Putamen (tissue), 1 donor: Measurements from ENCODE around the gene RHOU.

Experiments
- DNase-seq: peaks from one replicate; pipeline ENCODE4 v3.0.0-alpha.2; 2016; ENCODE audit warnings: low spot score

The RHOU gene

GRCh38 chr1:228737601-228738041, 2.3 kb downstream of the RHOU start:
- DNase-seq = no peak

GRCh38 chr1:228739826-228740225, 4.5 kb downstream of the RHOU start:
- DNase-seq = no peak

- no peak for DNase-seq
These were observed 5.5 kb downstream of the RHOU start for GRCh38 chr1:228740543-228741317.

- no peak for DNase-seq
These were observed 7.1 kb downstream of the RHOU start for GRCh38 chr1:228742281-228742860.

GRCh38 chr1:228743405-228743804, 8.1 kb downstream of the RHOU start:
- no peak for DNase-seq

GRCh38 chr1:228744356-228744755, 9.1 kb downstream of the RHOU start:
- no peak for DNase-seq

GRCh38 chr1:228744918-228745317, 9.6 kb downstream of the RHOU start:
- no peak for DNase-seq

GRCh38 chr1:228745497-228745896, 10.2 kb downstream of the RHOU start:
- no peak for DNase-seq

GRCh38 chr1:228747301-228747935, 12.1 kb downstream of the RHOU start:
- DNase-seq = no peak

- DNase-seq = no peak
These were observed 12.8 kb downstream of the RHOU start for GRCh38 chr1:228748029-228748428.

- DNase-seq = no peak
These were observed 13.2 kb downstream of the RHOU start for GRCh38 chr1:228748431-228748830.

GRCh38 chr1:228749765-228750164, 14.5 kb downstream of the RHOU start:
- DNase-seq = no peak

- DNase-seq = no peak
These were observed 15.6 kb downstream of the RHOU start for GRCh38 chr1:228750915-228751314.

GRCh38 chr1:228751360-228752098, 16.2 kb downstream of the RHOU start:
- no peak for DNase-seq

GRCh38 chr1:228752258-228752657, 17.0 kb downstream of the RHOU start:
- DNase-seq = no peak

GRCh38 chr1:228752675-228753265, 17.5 kb downstream of the RHOU start:
- no peak for DNase-seq

- no peak for DNase-seq
These were observed 18.0 kb downstream of the RHOU start for GRCh38 chr1:228753287-228753686.

- no peak for DNase-seq
These were observed 18.6 kb downstream of the RHOU start for GRCh38 chr1:228753786-228754360.

- no peak for DNase-seq
These were observed 19.5 kb downstream of the RHOU start for GRCh38 chr1:228754646-228755268.

- no peak for DNase-seq
These were observed 20.5 kb downstream of the RHOU start for GRCh38 chr1:228755800-228756199.

- DNase-seq = no peak
These were observed 21.2 kb downstream of the RHOU start for GRCh38 chr1:228756457-228756856.
